Glomerular endothelial cell (primary cell): ENCODE measurements around the gene JAZF1. TPM values are rescaled to one million over a fixed set of nuclear protein-coding genes. Genes with fewer than 3 reads are reported as not detected.
A peak's percentile ranks its signal among the peaks of the same experiment; 100 is the strongest.

ENCODE experiments used
- DNase-seq: peaks from one replicate; pipeline ENCODE4 v3.0.0-alpha.2; 2011; ENCODE audit warnings: low read depth, low spot score; ENCODE audit errors: extremely low read depth
- total RNA-seq: library from RNA; depleted of rRNA; stranded (reverse); fragments of >200 nt; gene quantifications from 2 replicates; pipeline ENCODE4 v1.2.3, GENCODE V29; 2015

JAZF1 gene
- 7.3 and 8.9 TPM in 2 replicates for total RNA-seq

GRCh38 chr7:28180364-28181147, at the start of gene JAZF1:
TSS of gene JAZF1 (minus strand) at chr7:28180795.
- DNase-seq = no peak

- no peak for DNase-seq
These were observed 49.7 kb upstream of the JAZF1 start for GRCh38 chr7:28230261-28230660.

- no peak for DNase-seq
These were observed 47.8 kb upstream of the JAZF1 start for GRCh38 chr7:28228396-28228795.

- DNase-seq = no peak
These were observed 45.4 kb upstream of the JAZF1 start for GRCh38 chr7:28226003-28226402.

- no peak for DNase-seq
These were observed 45.0 kb upstream of the JAZF1 start for GRCh38 chr7:28225576-28225975.

- DNase-seq = no peak
These were observed 44.1 kb upstream of the JAZF1 start for GRCh38 chr7:28224675-28225074.

GRCh38 chr7:28224172-28224571, 43.6 kb upstream of the JAZF1 start:
- no peak for DNase-seq

- DNase-seq = no peak
These were observed 42.0 kb upstream of the JAZF1 start for GRCh38 chr7:28222636-28223035.

GRCh38 chr7:28219793-28220192, 39.2 kb upstream of the JAZF1 start:
- DNase-seq = no peak

- no peak for DNase-seq
These were observed 36.5 kb upstream of the JAZF1 start for GRCh38 chr7:28217143-28217542.

GRCh38 chr7:28211006-28211405, 30.4 kb upstream of the JAZF1 start:
- no peak for DNase-seq

GRCh38 chr7:28208506-28208905, 27.9 kb upstream of the JAZF1 start:
- no peak for DNase-seq

GRCh38 chr7:28207486-28208158, 27.0 kb upstream of the JAZF1 start:
- DNase-seq = peak; percentile 33

- DNase-seq = no peak
These were observed 24.9 kb upstream of the JAZF1 start for GRCh38 chr7:28205506-28205905.

- DNase-seq = no peak
These were observed 23.1 kb upstream of the JAZF1 start for GRCh38 chr7:28203508-28204240.

GRCh38 chr7:28202222-28202621, 21.6 kb upstream of the JAZF1 start:
- no peak for DNase-seq

- no peak for DNase-seq
These were observed 20.5 kb upstream of the JAZF1 start for GRCh38 chr7:28201131-28201530.

- DNase-seq = no peak
These were observed 20.0 kb upstream of the JAZF1 start for GRCh38 chr7:28200598-28200997.

GRCh38 chr7:28199021-28199510, 18.5 kb upstream of the JAZF1 start:
- no peak for DNase-seq

GRCh38 chr7:28195910-28196620, 15.5 kb upstream of the JAZF1 start:
- DNase-seq = no peak
